Heart left ventricle (tissue), 16 donors: ENCODE results near the gene PYGB. TPM values are rescaled to one million over a fixed set of nuclear protein-coding genes. Genes with fewer than 3 reads are reported as not detected.

ENCODE experiments used
- ATAC-seq, 4 donors: fragments of 200-7000 bp; cut with Tn5 transposase; one replicate each; pipeline ENCODE4 v1.9.1; 2020 to 2022; ENCODE audit warnings: moderate library complexity in 4 of 4, mild to moderate bottlenecking in 3 of 4, moderate number of reproducible peaks in 1 of 4
- DNase-seq, 5 donors: peaks; one replicate each; pipeline ENCODE4 v3.0.0-alpha.2; 2020
- H3K27ac ChIP-seq, 12 donors: fragments of 200-600 bp; sonication (generic) in 4 of 12; one replicate each; pipeline versions ENCODE4 v1.5.0 to v1.8.0; 2016 to 2022; ENCODE audit warnings: mild to moderate bottlenecking in 2 of 12
- H3K27me3 ChIP-seq, 9 donors: fragments of 200-600 bp; sonication (generic) in 2 of 9; one replicate each; pipeline versions ENCODE4 v1.5.1 to v1.8.0; 2016 to 2022; ENCODE audit warnings: mild to moderate bottlenecking in 3 of 9
- H3K36me3 ChIP-seq, 9 donors: fragments of 200-600 bp; sonication (generic) in 2 of 9; one replicate each; pipeline versions ENCODE4 v1.5.0 to v1.8.0; 2018 to 2022; ENCODE audit warnings: mild to moderate bottlenecking in 2 of 9
- H3K4me1 ChIP-seq, 12 donors: fragments of 200-600 bp; sonication (generic) in 4 of 12; one replicate each; pipeline versions ENCODE4 v1.5.0 to v1.8.0; 2016 to 2022; ENCODE audit warnings: mild to moderate bottlenecking in 3 of 12
- H3K4me3 ChIP-seq, 12 donors: fragments of 200-600 bp; sonication (generic) in 4 of 12; one replicate each; pipeline versions ENCODE4 v1.5.0 to v1.8.0; 2017 to 2022; ENCODE audit warnings: mild to moderate bottlenecking in 9 of 12, moderate library complexity in 4 of 12
- H3K9me3 ChIP-seq, 12 donors: fragments of 200-600 bp; sonication (generic) in 4 of 12; one replicate each; pipeline versions ENCODE4 v1.5.0 to v1.8.0; 2016 to 2022; ENCODE audit warnings: mild to moderate bottlenecking in 1 of 12
- CTCF ChIP-seq, 12 donors: fragments of 200-600 bp; sonication (generic) in 4 of 12; IDR thresholded peaks; one replicate each; pipeline versions ENCODE4 v1.5.0 to v1.8.0; 2018 to 2022; ENCODE audit warnings: antibody characterized with exemption in 12 of 12, mild to moderate bottlenecking in 5 of 12
- POLR2A ChIP-seq, 2 donors: fragments of 450-650 bp; IDR thresholded peaks; one replicate each; pipeline ENCODE4 v1.6.1; 2017; ENCODE audit warnings: antibody characterized with exemption in 2 of 2, mild to moderate bottlenecking in 2 of 2, moderate library complexity in 2 of 2
- WGBS, 4 donors: extraction: QIAGEN DNeasy Blood & Tissue Kit in 2 of 4; methylation state at CpG; one replicate each; pipeline versions ENCODE4 v1.1.5 to v1.1.7; 2013 to 2018; 5-methylcytosine and 5-hydroxymethylcytosine counted together
- intact Hi-C, 10 donors: fragments of 100-400 bp; cut with DNase I; formaldehyde crosslinking; loops; one replicate each; pipeline versions ENCODE4 v1.11.1 to v1.14.2; 2022
- polyA plus RNA-seq, 2 donors: library from polyadenylated mRNA; stranded (reverse); fragments of 200-250 nt; gene quantifications; one replicate each; pipeline ENCODE4 v1.2.3, GENCODE V29; 2013
- total RNA-seq, 9 donors: library from RNA; depleted of rRNA in 2 of 9; stranded (reverse); fragments of >200 nt in 2 of 9; fragmentation: NEBNext Ultra II Directional in 3 of 9; extraction: Animal tissue kit (Norgen Biotek cat#: 25700) in 3 of 9; gene quantifications; one replicate each; pipeline versions ENCODE4 v1.1.0 to v1.2.4, GENCODE V29; 2016 to 2023
- donor health status: ischemic (EF 13 %, LVEDD 7.1; RV severe dilation, severe dysfunction).
- donor health status: healthy with polysubstance abuse.
- donor health status: DM: no; HTN: yes; CAD: no.
- donor health status: DM: no; HTN: no; CAD: no.
- donor health status: ischemic (EF 25% LVEDD 6.9; RV normal size, moderate dysfunction).
- donor health status: ischemic (EF 25% LVEDD 5.7; RV mildly dilated, moderate dysfunction).
- donor health status: healthy.
- donor health status: DM: yes; HTN: yes; CAD: no.
- donor health status: ischemic (EF 35%, LVEDD 5.7; RV mildly dilated, moderate dysfunction).
- donor health status: nonischemic (EF 11% LVEDD 7.7; RV severe dilation, severe dysfunction).
- donor health status: DM: yes; HTN: yes; CAD: no.
- donor health status: PGD.
- donor health status: ischemic (EF 29% LVEDD 5.4; RV normal size, mild dysfunction).
- donor health status: nonischemic (EF 23%, LVEDD 6.1; RV moderate dilation, normal function).

The PYGB gene
- total and polyA plus RNA-seq, 11 donors, result 144 to 450 (median 232) TPM

GRCh38 chr20:25301357-25301920 is 53.6 kb downstream of the PYGB start:
- peak; percentile 2 to 25 (median 9) for ATAC-seq
- DNase-seq, result peak in 1 of 5 donors; percentile 33
- H3K9me3 ChIP-seq, result no peaks in the 10 kb centered on the region
- no peak for TF ChIP-seq CTCF (IDR thresholded peaks at IDR 0.05)
- TF ChIP-seq POLR2A (IDR thresholded peaks at IDR 0.05), result no peak
- peaks cover 0 to 17% (median 4%) of the 10 kb centered on the region in 12 donors for H3K4me1 ChIP-seq
- intact Hi-C loops, result loop anchor here in 1 of 10 donors (5.0 kb wide), 1 partner anchor 96 kb away; no protein-coding TSS in a partner anchor
- no peaks in the 10 kb centered on the region for H3K27me3 ChIP-seq
- 79 to 87% (median 82%) methylated on average over 7 to 9 of the region's 9 CpGs for WGBS, 4 donors
- peak overlapping the region in 1 of 12 donors; percentile 41 for H3K27ac ChIP-seq
- peaks cover 0 to 64% (median 40%) of the 10 kb centered on the region in 9 donors for H3K36me3 ChIP-seq
- no peak overlapping the region for H3K4me3 ChIP-seq

GRCh38 chr20:25302596-25302995 is 54.7 kb downstream of the PYGB start:
- DNase-seq (peak in 1 of 5 donors; percentile 19), ATAC-seq (peak in 2 of 4 donors; percentile 2 to 3)
- no peak overlapping the region for H3K4me3 ChIP-seq
- H3K4me1 ChIP-seq, result peaks cover 0 to 6% (median 0%) of the 10 kb centered on the region in 12 donors
- peaks cover 0 to 53% (median 28%) of the 10 kb centered on the region in 9 donors for H3K36me3 ChIP-seq
- WGBS, 4 donors, result 79 to 90% (median 86%) methylated on average over 5 to 6 of the region's 6 CpGs
- no peaks in the 10 kb centered on the region for H3K27me3 ChIP-seq
- no peak overlapping the region for H3K27ac ChIP-seq
- intact Hi-C loops, result loop anchor here in 1 of 10 donors (5.0 kb wide), 1 partner anchor 95 kb away; no protein-coding TSS in a partner anchor
- TF ChIP-seq POLR2A (IDR thresholded peaks at IDR 0.05) (no peak), CTCF (IDR thresholded peaks at IDR 0.05) (no peak)
- H3K9me3 ChIP-seq, result no peaks in the 10 kb centered on the region

GRCh38 chr20:25303292-25304024 is 55.6 kb downstream of the PYGB start:
- peaks cover 0 to 53% (median 29%) of the 10 kb centered on the region in 9 donors for H3K36me3 ChIP-seq
- peak in 1 of 4 donors; percentile 1 for ATAC-seq
- intact Hi-C loops, result loop anchor here in 1 of 10 donors (5.0 kb wide), 1 partner anchor 94 kb away; no protein-coding TSS in a partner anchor

More at GRCh38 chr20:25303292-25304024, 55.6 kb downstream of the PYGB start:
- WGBS, 4 donors, result 82 to 89% (median 86%) methylated on average over 11 to 12 of the region's 12 CpGs
- Histone ChIP-seq H3K9me3 (no peaks in the 10 kb centered on the region), H3K27ac (no peak overlapping the region), H3K4me3 (no peak overlapping the region), H3K4me1 (peaks cover 0 to 5% (median 0%) of the 10 kb centered on the region in 12 donors), H3K27me3 (no peaks in the 10 kb centered on the region)
- TF ChIP-seq POLR2A (IDR thresholded peaks at IDR 0.05) (no peak), CTCF (IDR thresholded peaks at IDR 0.05) (no peak)
- DNase-seq, result peak in 1 of 5 donors; percentile 21
